Measurements from ENCODE around the gene TSPEAR. TPM values are rescaled to one million over a fixed set of nuclear protein-coding genes. Genes with fewer than 3 reads are reported as not detected.
A peak's percentile ranks its signal among the peaks of the same experiment; 100 is the strongest.

The TSPEAR gene
- total and polyA plus RNA-seq, 9 of the 15 experiments (the other 6 are each of a cell fraction or from before 2014, with no cell fraction given): not detected

GRCh38 chr21:44478801-44479167, 232.6 kb downstream of the TSPEAR start:
- 3% methylated on average over 5 of the region's 5 CpGs for WGBS (ENCODE audit: insufficient coverage, low coverage, missing lambda C conversion rate)
- DNase-seq (ENCODE audit: extremely low read depth in 1 of 4, low spot score in 3 of 4) (no peak), FAIRE-seq (no peak), ATAC-seq (0 out of 3 replicates have a peak, but pooled peaks have one; percentile 23)
- H3K4me2 ChIP-seq (ENCODE audit: insufficient read depth, low read length): no peak overlapping the region
- H3K9ac ChIP-seq (ENCODE audit: insufficient read depth in 1 of 2, low read depth in 2 of 2, low read length in 2 of 2): no peak overlapping the region
- H4K20me1 ChIP-seq (replicated peaks; ENCODE audit: control insufficient read depth, insufficient read depth, low read length): no peaks in the 10 kb centered on the region
- peaks cover 17 to 43% of the 10 kb centered on the region in 2 experiments; a peak in 4 of 5 replicates for H3K27me3 ChIP-seq (ENCODE audit: control insufficient read depth in 2 of 2, insufficient read depth in 2 of 2, low read length in 2 of 2)
- CTCF ChIA-PET (ENCODE audit: low intra/inter-chr PET ratio): no interaction called here
- H3K4me3 ChIP-seq: no peak overlapping the region
- no peak overlapping the region for H3K27ac ChIP-seq (ENCODE audit: extremely low read depth, low read depth, low read length)
- H3K4me1 ChIP-seq (replicated peaks in 1 of 2; ENCODE audit: control insufficient read depth in 2 of 2, insufficient read depth in 2 of 2, low read length in 2 of 2): peaks cover 0 to 11% of the 10 kb centered on the region in 2 experiments; a peak in 2 of 5 replicates
- H3K36me3 ChIP-seq (ENCODE audit: control insufficient read depth, insufficient read depth, low read length): no peaks in the 10 kb centered on the region
- H2AFZ ChIP-seq (ENCODE audit: low read depth, low read length): no peak overlapping the region
- H3K79me2 ChIP-seq (ENCODE audit: control insufficient read depth, insufficient read depth, low read length): no peaks in the 10 kb centered on the region
- no TSS peak for BruUV-seq (replicated peaks)
- 0 out of 2 replicates have a peak, but pooled peaks have one; percentile 3 for TF ChIP-seq USF1 (CRISPR knock-in tag; IDR thresholded peaks at IDR 0.05)
- TF ChIP-seq TEAD2 (tag; IDR thresholded peaks at IDR 0.05): no peak
- no peaks in the 10 kb centered on the region for H3K9me3 ChIP-seq (replicated peaks; ENCODE audit: control insufficient read depth, insufficient read depth, low read depth, low read length)
- intact Hi-C loops (cut with micrococcal nuclease) (no loop called here), in situ Hi-C loops (cut with MboI) (no loop called here)
- H3K9me1 ChIP-seq (ENCODE audit: control insufficient read depth, insufficient read depth, low read length): no peaks in the 10 kb centered on the region
- POLR2A ChIA-PET: no interaction called here

- no peaks in the 10 kb centered on the region for H3K9me3 ChIP-seq (replicated peaks; ENCODE audit: control insufficient read depth, insufficient read depth, low read depth, low read length)
- no peaks in the 10 kb centered on the region for H4K20me1 ChIP-seq (replicated peaks; ENCODE audit: control insufficient read depth, insufficient read depth, low read length)
- peaks cover 13 to 38% of the 10 kb centered on the region in 2 experiments; a peak in 4 of 5 replicates for H3K27me3 ChIP-seq (ENCODE audit: control insufficient read depth in 2 of 2, insufficient read depth in 2 of 2, low read length in 2 of 2)
- H2AFZ ChIP-seq (ENCODE audit: low read depth, low read length): no peak overlapping the region
- H3K27ac ChIP-seq (ENCODE audit: extremely low read depth, low read depth, low read length): no peak overlapping the region
- H3K36me3 ChIP-seq (ENCODE audit: control insufficient read depth, insufficient read depth, low read length): no peaks in the 10 kb centered on the region
- no peak overlapping the region for H3K4me2 ChIP-seq (ENCODE audit: insufficient read depth, low read length)
- in situ Hi-C loops (cut with MboI): no loop called here
- no peak for FAIRE-seq
- intact Hi-C loops (cut with micrococcal nuclease): no loop called here
- DNase-seq (ENCODE audit: extremely low read depth in 1 of 4, low spot score in 3 of 4): no peak
- no TSS peak for BruUV-seq (replicated peaks)
- POLR2A ChIA-PET: interaction anchor here (0.5 to 1.2 kb wide), 2 partner anchors 11 to 281 kb away, joined by 3 to 4 read pairs; no protein-coding TSS in a partner anchor
- CTCF ChIA-PET (ENCODE audit: low intra/inter-chr PET ratio): no interaction called here
- no peaks in the 10 kb centered on the region for H3K9me1 ChIP-seq (ENCODE audit: control insufficient read depth, insufficient read depth, low read length)
- peak overlapping the region in 1 of 2 experiments; percentile 43; a peak in 1 of 4 replicates for H3K9ac ChIP-seq (ENCODE audit: insufficient read depth in 1 of 2, low read depth in 2 of 2, low read length in 2 of 2)
- H3K79me2 ChIP-seq (ENCODE audit: control insufficient read depth, insufficient read depth, low read length): no peaks in the 10 kb centered on the region
- no peak for ATAC-seq
- H3K4me3 ChIP-seq: no peak overlapping the region
- peaks cover 0 to 9% of the 10 kb centered on the region in 2 experiments; a peak in 2 of 5 replicates for H3K4me1 ChIP-seq (replicated peaks in 1 of 2; ENCODE audit: control insufficient read depth in 2 of 2, insufficient read depth in 2 of 2, low read length in 2 of 2)
- 3% methylated on average over 16 of the region's 16 CpGs for WGBS (ENCODE audit: insufficient coverage, low coverage, missing lambda C conversion rate)
- TF ChIP-seq ZBTB5 (IDR thresholded peaks at IDR 0.05) (no peak), USF1 (CRISPR knock-in tag; IDR thresholded peaks at IDR 0.05) (peak; percentile 29; the same call in 1 of the 2 replicates), C11orf30 (IDR thresholded peaks at IDR 0.05; ENCODE audit: low read depth) (no peak), CHD4 (IDR thresholded peaks at IDR 0.05; ENCODE audit: insufficient read depth, insufficient replicate concordance, low read depth, low read length, poor library complexity, severe bottlenecking) (no peak), RBBP5 (IDR thresholded peaks at IDR 0.05; ENCODE audit: borderline replicate concordance, insufficient read depth, low read length, poor library complexity, severe bottlenecking) (no peak), HINFP (tag; conservative IDR thresholded peaks at IDR 0.05; ENCODE audit: low read depth) (no peak), PPARD (CRISPR knock-in tag; IDR thresholded peaks at IDR 0.05) (no peak)
Measured at GRCh38 chr21:44478124-44478800, 233.1 kb downstream of the TSPEAR start.
